Measurements from ENCODE around the gene ECSCR.

Gene ECSCR

DNA sequence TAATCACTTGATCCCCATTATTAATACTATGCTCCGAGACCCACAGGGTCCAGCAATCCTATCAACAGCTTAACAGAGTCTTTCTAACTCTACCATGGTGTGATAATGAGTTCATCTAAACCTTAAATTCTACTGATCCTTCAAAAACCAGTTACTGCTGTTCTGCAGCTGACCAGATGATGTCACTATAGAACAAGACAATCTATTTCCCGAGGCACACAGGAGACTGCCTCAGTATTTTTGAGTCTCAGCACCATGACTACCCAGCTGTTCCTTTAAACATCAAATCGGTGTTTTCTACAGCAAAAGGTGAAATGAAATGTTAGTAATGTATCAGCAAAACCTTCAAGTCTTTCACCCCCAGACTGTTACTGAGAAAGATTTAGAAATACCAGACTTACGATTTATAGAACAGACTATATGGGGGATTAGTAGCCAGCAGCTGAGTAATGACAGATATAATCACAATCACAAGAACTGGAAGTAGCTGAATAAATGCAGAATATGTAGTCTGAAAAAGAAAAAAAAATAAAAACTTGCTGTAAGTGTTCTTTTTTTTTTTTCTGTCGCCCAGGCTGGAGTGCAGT, 40.1 kb downstream of the ECSCR start (continued):
- TF ChIP-seq, protein P1, sequence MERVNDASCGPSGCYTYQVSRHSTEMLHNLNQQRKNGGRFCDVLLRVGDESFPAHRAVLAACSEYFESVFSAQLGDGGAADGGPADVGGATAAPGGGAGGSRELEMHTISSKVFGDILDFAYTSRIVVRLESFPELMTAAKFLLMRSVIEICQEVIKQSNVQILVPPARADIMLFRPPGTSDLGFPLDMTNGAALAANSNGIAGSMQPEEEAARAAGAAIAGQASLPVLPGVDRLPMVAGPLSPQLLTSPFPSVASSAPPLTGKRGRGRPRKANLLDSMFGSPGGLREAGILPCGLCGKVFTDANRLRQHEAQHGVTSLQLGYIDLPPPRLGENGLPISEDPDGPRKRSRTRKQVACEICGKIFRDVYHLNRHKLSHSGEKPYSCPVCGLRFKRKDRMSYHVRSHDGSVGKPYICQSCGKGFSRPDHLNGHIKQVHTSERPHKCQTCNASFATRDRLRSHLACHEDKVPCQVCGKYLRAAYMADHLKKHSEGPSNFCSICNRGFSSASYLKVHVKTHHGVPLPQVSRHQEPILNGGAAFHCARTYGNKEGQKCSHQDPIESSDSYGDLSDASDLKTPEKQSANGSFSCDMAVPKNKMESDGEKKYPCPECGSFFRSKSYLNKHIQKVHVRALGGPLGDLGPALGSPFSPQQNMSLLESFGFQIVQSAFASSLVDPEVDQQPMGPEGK (CRISPR knock-in tag; IDR thresholded peaks at IDR 0.05; ENCODE audit: borderline replicate concordance): no peak
- TF ChIP-seq RARB (CRISPR knock-in tag; IDR thresholded peaks at IDR 0.05): no peak
- TF ChIP-seq ZNF70 (CRISPR knock-in tag; IDR thresholded peaks at IDR 0.05): no peak
- no peak for TF ChIP-seq SNAI2 (CRISPR knock-in tag; IDR thresholded peaks at IDR 0.05)
- TF ChIP-seq ARNTL (CRISPR knock-in tag; IDR thresholded peaks at IDR 0.05; ENCODE audit: borderline replicate concordance, low read depth): no peak
- TF ChIP-seq ZNF8 (CRISPR knock-in tag; IDR thresholded peaks at IDR 0.05): no peak
- TF ChIP-seq CSDC2 (CRISPR knock-in tag; IDR thresholded peaks at IDR 0.05): no peak
- TF ChIP-seq ZNF565 (CRISPR knock-in tag; conservative IDR thresholded peaks at IDR 0.05; ENCODE audit: low read depth): no peak
- no peak for TF ChIP-seq BACH2 (CRISPR knock-in tag; IDR thresholded peaks at IDR 0.05; ENCODE audit: borderline replicate concordance)

GRCh38 chr5:139419226-139420192, 43.0 kb downstream of the ECSCR start:
- TF ChIP-seq CREB5 (CRISPR knock-in tag; IDR thresholded peaks at IDR 0.05; ENCODE audit: low read depth): no peak
- ATAC-seq: no peak

- TF ChIP-seq ISL1 (CRISPR knock-in tag; IDR thresholded peaks at IDR 0.05): no peak
- TF ChIP-seq GLIS3 (CRISPR knock-in tag; IDR thresholded peaks at IDR 0.05): no peak
- no peak for TF ChIP-seq CREB5 (CRISPR knock-in tag; IDR thresholded peaks at IDR 0.05; ENCODE audit: low read depth)
- no peak for TF ChIP-seq OSR1 (CRISPR knock-in tag; IDR thresholded peaks at IDR 0.05)
- TF ChIP-seq CSDC2 (CRISPR knock-in tag; IDR thresholded peaks at IDR 0.05): no peak
- TF ChIP-seq TCF4 (CRISPR knock-in tag; IDR thresholded peaks at IDR 0.05; ENCODE audit: borderline replicate concordance): no peak
- TF ChIP-seq ESRRG (CRISPR knock-in tag; IDR thresholded peaks at IDR 0.05): no peak
- no peak for TF ChIP-seq ZNF565 (CRISPR knock-in tag; conservative IDR thresholded peaks at IDR 0.05; ENCODE audit: low read depth)
- TF ChIP-seq ARNTL (CRISPR knock-in tag; IDR thresholded peaks at IDR 0.05; ENCODE audit: borderline replicate concordance, low read depth): no peak
- TF ChIP-seq RARB (CRISPR knock-in tag; IDR thresholded peaks at IDR 0.05): no peak
- no peak for TF ChIP-seq ZFP3 (CRISPR knock-in tag; IDR thresholded peaks at IDR 0.05)
- TF ChIP-seq, protein P2, sequence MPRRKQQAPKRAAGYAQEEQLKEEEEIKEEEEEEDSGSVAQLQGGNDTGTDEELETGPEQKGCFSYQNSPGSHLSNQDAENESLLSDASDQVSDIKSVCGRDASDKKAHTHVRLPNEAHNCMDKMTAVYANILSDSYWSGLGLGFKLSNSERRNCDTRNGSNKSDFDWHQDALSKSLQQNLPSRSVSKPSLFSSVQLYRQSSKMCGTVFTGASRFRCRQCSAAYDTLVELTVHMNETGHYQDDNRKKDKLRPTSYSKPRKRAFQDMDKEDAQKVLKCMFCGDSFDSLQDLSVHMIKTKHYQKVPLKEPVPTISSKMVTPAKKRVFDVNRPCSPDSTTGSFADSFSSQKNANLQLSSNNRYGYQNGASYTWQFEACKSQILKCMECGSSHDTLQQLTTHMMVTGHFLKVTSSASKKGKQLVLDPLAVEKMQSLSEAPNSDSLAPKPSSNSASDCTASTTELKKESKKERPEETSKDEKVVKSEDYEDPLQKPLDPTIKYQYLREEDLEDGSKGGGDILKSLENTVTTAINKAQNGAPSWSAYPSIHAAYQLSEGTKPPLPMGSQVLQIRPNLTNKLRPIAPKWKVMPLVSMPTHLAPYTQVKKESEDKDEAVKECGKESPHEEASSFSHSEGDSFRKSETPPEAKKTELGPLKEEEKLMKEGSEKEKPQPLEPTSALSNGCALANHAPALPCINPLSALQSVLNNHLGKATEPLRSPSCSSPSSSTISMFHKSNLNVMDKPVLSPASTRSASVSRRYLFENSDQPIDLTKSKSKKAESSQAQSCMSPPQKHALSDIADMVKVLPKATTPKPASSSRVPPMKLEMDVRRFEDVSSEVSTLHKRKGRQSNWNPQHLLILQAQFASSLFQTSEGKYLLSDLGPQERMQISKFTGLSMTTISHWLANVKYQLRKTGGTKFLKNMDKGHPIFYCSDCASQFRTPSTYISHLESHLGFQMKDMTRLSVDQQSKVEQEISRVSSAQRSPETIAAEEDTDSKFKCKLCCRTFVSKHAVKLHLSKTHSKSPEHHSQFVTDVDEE (CRISPR knock-in tag; IDR thresholded peaks at IDR 0.05): no peak
- TF ChIP-seq BACH2 (CRISPR knock-in tag; IDR thresholded peaks at IDR 0.05; ENCODE audit: borderline replicate concordance): no peak
- TF ChIP-seq PPARA (CRISPR knock-in tag; IDR thresholded peaks at IDR 0.05; ENCODE audit: borderline replicate concordance): no peak
- no peak for TF ChIP-seq SNAI2 (CRISPR knock-in tag; IDR thresholded peaks at IDR 0.05)
- ATAC-seq: no peak
These were observed 43.8 kb downstream of the ECSCR start for GRCh38 chr5:139418793-139419192.

DNA sequence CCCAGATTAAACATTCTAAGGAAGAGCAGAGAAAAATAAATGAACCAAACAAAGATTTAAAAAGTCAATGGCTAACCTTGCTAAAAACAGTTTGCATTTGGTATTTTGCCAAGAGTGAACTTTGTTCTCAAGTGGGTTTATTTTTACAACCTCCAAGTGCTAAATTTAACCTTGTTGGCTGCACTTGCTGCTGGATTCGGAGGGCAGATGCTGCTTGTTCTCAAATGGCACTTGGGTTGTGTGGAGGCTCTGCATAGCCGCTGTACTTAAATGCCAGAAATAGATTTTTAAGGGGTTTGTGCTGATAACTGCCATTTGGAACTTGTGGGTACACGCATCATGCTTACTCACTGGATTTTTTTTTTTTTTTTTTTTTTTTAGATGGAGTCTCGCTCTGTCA, 45.3 kb downstream of the ECSCR start:
- no peak for TF ChIP-seq TCF4 (CRISPR knock-in tag; IDR thresholded peaks at IDR 0.05; ENCODE audit: borderline replicate concordance)
- ATAC-seq: no peak
